GM18505 (cell line): Measurements from ENCODE around the gene CTNNA2.

Experiments
- ATAC-seq: cut with Tn5 transposase; IDR thresholded peaks from one replicate; pipeline ENCODE4 v1.9.1; 2021; ENCODE audit not compliant: unreplicated experiment
- POLR2A ChIP-seq: IDR thresholded peaks from 4 replicates; pipeline ENCODE4 v1.6.1; 2011; ENCODE audit warnings: borderline replicate concordance; ENCODE audit not compliant: insufficient read depth, insufficient read length; ENCODE audit errors: extremely low read depth

Gene CTNNA2

DNA sequence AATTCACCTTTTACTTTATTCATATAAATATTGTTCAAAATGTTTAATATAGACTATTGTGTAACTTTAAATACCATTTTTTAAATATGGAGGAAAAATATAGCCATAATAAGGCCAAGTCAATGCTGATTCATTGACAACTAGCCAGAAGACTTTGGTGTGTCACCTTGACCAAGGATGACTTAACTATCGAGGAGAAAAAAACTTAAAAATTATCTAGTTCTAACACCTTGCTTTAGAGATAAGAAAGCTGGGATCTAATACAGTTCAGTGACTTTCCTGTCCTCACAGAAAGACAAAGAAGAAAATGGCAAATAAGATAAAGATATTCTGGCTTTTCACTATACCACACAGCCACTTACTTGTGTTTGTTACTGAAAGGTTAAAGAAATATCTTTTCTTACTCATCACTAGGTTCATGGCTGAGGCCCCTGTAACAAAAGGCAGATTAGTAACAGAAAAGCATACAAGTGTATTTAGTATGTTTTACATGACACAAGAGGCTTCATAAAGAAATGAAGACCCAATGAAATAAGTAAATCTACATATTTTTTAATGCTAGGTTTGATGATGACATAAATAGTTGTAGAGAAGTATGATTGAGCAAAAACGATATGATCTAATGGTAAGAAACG is 857.6 kb downstream of the CTNNA2 start:
- TF ChIP-seq POLR2A: no peak
- ATAC-seq: no peak

DNA sequence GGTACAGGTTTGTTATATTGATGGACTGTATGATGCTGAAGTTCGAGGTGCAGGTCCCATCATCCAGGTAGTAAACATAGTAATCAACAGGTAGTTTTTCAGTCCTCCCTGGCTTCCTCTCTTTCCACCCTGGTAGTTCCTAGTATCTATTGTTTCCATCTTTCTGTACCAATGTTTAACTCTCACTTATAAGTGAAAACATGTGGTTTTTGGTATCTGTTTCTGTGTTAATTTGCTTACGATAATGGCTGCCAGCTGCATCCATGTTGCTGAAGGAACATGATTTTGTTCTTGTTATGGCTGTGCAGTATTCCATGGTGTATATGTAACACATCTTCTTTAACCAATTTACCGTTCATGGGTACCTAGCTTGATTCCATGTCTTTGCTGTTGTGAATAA is 861.3 kb downstream of the CTNNA2 start:
- ATAC-seq: no peak
- TF ChIP-seq POLR2A: no peak

DNA sequence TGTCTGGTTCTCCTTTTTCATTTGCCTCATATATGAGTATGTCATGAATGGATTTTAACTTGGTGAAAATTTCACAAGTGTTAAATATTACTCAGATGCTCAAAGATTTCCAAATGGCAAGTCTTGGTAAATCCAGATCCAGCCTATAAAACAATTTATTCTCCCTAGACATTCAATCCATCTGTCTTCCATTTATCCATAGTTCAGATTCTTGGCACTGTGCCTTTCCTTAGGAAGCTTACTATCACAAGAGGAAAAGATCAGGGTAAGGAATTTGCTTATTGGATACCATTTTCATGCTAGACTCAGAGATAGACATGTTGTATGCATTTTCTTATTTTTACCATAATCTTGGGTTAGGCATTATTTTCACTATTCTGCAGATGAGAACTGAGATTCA is 864.2 kb downstream of the CTNNA2 start:
- TF ChIP-seq POLR2A: no peak
- ATAC-seq: no peak

DNA sequence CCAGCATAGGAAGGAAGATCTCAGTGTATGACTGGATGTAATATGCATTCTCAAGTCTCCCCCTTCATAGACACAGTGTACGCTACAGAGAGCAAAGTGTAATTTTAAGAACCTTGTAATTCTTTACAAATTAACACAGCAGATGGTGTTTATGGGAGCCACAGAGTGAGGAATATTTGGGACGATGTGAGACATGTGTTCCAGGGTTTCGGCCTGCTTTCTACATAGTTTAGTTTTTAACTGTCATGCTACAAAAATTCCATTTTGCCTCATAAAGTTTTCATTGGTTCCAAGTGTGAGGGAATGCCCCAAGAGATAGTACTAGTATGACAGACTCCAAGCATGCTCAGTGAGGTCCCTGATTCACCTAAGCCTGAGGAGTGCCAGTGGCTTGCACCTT is 867.9 kb downstream of the CTNNA2 start:
- ATAC-seq: no peak
- TF ChIP-seq POLR2A: no peak

DNA sequence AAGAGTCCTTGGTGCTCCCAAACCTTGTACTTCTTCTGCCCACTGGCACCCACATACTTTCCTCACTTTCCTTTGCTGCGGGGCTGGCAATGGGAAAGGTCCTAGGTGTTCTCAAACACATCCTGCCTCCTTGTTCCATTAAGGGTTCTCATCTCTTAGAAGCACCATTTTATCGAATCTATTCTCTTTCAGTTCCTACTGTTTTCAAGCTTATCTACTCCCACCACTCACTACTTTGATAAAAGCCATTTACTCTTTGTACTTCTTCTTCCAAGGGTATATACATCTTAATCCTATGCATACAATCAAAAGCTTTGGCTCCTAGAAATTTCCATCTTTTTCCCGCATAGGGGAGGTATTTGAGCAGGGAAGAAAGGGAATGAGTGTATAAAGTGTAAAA is 868.8 kb downstream of the CTNNA2 start:
- no peak for TF ChIP-seq POLR2A
- ATAC-seq: no peak

DNA sequence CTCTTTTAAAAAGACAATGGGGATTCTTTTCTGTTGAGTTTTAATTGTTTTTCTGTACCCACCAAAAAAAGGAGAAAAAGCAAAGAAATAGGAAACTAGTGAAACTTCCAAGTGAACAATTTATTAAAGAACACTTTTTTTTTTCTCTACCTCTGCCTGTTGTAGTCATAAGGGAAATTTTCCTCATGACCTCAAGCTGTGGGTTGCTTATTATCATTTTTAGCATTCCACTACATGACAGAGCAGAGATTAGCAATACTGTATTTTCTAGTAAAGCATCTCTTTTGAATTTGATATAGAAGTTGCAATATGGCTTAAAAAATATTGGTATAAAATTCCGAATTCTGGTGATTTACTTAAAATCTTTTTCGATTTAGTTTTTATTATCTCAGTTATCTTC is 879.6 kb downstream of the CTNNA2 start:
- TF ChIP-seq POLR2A: no peak
- ATAC-seq: no peak

DNA sequence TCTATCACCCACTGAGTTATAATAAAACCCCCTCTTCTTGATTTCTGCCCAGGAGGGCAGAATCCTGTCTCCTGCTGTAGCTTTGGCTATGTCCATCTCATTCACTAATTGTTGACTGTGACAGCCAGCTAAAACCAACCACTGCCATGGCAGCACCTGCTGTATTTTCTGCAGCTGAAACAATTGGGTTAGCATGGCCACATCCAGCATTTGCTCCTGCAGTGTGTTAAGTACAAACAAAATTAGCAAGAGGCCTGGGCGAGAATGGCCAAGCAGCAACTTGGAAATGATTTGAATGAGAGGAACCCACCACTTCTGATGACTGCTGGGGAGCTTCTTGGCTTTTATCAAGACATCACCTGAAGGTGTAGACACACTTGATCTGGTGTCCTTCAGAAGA is 881.1 kb downstream of the CTNNA2 start:
- ATAC-seq: no peak
- TF ChIP-seq POLR2A: no peak

DNA sequence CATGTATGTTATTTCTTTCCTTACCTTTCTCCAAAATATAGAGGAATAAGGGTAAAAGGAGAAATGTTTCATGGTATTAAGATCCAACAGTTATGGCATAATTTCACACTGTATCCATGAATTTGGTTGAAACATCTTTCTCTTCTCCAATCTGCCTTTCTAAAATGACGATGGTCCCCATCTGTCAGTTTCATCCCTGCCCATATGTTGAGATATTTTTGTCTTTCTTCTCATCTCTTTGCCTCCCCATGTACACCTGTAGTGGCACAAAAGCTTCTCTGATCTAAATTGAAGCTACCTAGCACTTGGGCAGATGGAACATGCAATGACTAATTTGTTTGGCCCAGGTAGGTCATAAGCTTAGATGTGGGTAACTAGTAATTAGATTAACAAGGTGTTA is 882.4 kb downstream of the CTNNA2 start:
- no peak for ATAC-seq
- no peak for TF ChIP-seq POLR2A

DNA sequence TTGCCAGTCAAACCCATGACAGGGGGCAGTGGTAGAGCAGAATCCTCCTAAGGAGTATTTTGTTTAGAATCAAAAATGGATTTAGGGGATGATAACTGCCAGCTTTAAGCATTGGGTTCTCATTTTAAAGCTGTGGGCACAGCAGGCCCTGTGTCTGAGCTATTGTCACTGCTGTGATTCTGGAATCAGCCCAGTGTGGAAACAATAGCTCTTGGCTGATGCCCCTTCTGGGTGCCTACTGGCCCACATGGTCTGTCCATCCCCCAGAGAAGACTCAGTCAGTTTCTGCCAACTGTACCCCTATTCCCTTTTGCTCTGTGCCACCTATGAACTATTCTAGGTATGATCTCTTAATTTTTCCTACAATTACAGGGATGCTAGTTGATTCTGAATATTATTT is 883.4 kb downstream of the CTNNA2 start:
- TF ChIP-seq POLR2A: no peak
- no peak for ATAC-seq

DNA sequence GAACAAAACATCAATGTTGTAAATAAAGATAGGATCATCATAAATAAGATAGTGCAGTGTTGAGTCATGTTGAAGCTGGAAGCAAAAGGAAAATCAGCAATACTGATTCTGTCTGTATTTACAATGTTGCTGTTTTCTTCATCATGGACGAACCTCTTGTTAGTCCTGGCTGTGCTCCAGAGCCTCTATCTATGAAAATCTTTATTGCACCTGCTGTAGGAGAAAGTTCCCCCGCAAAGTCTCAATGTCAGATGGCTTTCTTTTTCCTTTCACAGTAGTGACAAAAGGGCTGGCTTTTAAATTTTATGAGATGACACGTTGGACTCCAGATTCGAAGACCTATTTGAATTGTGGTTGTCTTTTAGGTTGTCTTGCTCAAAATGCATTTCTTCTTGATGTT is 890.2 kb downstream of the CTNNA2 start:
- no peak for TF ChIP-seq POLR2A
- no peak for ATAC-seq

DNA sequence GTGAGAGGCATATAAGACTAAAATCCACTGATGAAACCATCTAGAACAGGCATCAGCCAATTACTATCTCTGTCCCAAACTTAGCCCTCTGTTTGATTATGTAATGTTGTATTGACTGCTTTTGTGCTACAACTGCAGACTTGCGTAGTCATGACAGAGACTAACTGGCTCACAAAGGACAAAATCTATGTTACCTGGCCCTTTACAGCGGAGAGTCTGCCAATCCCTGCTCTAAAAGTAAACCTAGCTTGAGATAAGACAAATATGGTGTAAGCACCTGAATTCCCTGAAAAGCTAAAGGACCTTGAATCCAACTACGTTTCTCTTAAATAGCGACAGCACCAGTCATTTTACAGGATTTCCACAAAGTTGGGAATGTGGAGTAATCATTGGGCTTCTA is 894.5 kb downstream of the CTNNA2 start:
- TF ChIP-seq POLR2A: no peak
- ATAC-seq: no peak

DNA sequence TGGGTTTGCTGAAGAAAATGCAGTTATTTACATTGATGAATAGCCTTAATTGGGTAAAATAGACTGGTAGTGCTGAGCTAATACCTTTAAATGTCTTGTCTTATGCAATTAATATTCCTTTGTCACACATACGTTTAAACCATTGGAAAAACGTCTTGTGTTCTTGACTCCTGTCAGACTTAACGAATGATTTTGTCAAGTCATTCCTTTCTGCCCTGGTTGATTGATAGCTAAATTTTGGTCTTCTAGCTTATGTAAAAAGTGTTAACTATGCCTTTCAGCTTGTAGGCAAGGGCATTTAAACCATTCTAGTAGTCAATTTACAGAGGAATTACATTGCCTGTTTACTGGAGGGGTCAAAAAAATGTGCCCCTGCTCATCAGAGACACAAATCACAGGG is 897.5 kb downstream of the CTNNA2 start:
- ATAC-seq: no peak
- no peak for TF ChIP-seq POLR2A

DNA sequence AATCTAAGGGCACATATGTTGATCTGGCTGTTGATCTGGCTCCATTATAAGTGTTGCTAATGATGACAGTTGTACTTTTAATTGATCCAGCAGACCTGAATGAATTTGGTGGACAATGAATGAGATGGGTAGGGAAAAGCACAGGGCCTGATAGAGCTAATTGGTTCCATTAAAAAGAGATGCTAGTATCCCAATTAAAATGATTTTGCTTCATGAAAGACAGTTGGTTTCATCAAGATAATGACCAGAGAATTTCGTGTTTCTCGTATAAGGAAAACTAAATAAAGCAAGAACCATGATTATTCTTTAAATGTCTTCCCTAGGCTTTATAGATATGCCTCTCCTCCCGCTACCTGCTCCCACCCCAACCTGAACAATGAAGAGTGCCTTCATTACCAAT is 900.3 kb downstream of the CTNNA2 start:
- no peak for ATAC-seq
- TF ChIP-seq POLR2A: no peak

DNA sequence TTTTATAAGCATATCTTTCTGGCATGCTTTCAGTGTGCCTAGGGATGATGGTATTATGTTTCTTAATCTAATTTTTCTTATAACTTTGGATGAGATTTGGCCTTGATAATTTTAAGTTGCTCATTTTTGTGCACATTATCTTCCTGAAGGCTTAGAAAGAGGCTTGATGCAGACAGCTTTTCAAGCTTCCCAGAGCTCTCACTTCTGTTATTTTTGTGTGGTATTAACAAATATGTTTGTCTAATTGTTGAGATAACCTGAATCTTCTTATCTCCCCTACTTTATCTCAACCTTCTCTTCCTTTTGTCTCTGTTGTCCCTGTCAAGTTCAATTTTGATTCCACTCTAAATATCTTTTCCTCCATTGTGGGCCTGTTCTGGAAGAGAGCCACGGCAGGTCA is 904.9 kb downstream of the CTNNA2 start:
- no peak for ATAC-seq
- TF ChIP-seq POLR2A: no peak
